ENCODE results near the gene LPAR1. TPM values are rescaled to one million over a fixed set of nuclear protein-coding genes. Genes with fewer than 3 reads are reported as not detected.

LPAR1 gene
- total and polyA plus RNA-seq, 10 of the 15 experiments (the other 5 are each of a cell fraction or from before 2014, with no cell fraction given), result 3.3 to 12.9 (median 8.4) TPM

- ATAC-seq, result no peak; the same call in 2 of the 3 replicates
- no peaks in the 10 kb centered on the region for H3K4me1 ChIP-seq (ENCODE audit: control insufficient read depth, insufficient read depth, low read length)
- H3K27ac ChIP-seq (ENCODE audit: control insufficient read depth, insufficient read depth), result no peak overlapping the region
- POLR2A ChIA-PET, result interaction anchor here (1.2 kb wide), 1 partner anchor 15 kb away, joined by 4 read pairs; no protein-coding TSS in a partner anchor
- RAD21 ChIA-PET (ENCODE audit: unreplicated experiment), result interaction anchor here (1.3 to 1.8 kb wide), 2 partner anchors 9 to 190 kb away, joined by 5 to 9 read pairs; no protein-coding TSS in a partner anchor
- intact Hi-C loops (cut with micrococcal nuclease; ENCODE audit: unreplicated experiment), result no loop called here
- no peaks in the 10 kb centered on the region for H3K79me2 ChIP-seq (ENCODE audit: control insufficient read depth, insufficient read depth, low read length)
- no peak overlapping the region for H3K4me2 ChIP-seq (ENCODE audit: control insufficient read depth, insufficient read depth)
- 26% methylated on average over 2 of the region's 2 CpGs for WGBS (ENCODE audit: insufficient coverage, insufficient replicate concordance, low lambda C conversion rate, missing lambda C conversion rate)
- in situ Hi-C loops (cut with MboI), result no loop called here
- no peak overlapping the region for H2AFZ ChIP-seq (ENCODE audit: control insufficient read depth, low read depth, low read length)
- TF ChIP-seq STAT1 (conservative IDR thresholded peaks at IDR 0.05), result no peak
- TF ChIP-seq RBBP5 (conservative IDR thresholded peaks at IDR 0.05), result no peak
- TF ChIP-seq, protein P1, sequence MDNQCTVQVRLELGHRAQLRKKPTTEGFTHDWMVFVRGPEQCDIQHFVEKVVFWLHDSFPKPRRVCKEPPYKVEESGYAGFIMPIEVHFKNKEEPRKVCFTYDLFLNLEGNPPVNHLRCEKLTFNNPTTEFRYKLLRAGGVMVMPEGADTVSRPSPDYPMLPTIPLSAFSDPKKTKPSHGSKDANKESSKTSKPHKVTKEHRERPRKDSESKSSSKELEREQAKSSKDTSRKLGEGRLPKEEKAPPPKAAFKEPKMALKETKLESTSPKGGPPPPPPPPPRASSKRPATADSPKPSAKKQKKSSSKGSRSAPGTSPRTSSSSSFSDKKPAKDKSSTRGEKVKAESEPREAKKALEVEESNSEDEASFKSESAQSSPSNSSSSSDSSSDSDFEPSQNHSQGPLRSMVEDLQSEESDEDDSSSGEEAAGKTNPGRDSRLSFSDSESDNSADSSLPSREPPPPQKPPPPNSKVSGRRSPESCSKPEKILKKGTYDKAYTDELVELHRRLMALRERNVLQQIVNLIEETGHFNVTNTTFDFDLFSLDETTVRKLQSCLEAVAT (IDR thresholded peaks at IDR 0.05), result no peak
- TF ChIP-seq POLR2A (IDR thresholded peaks at IDR 0.05; ENCODE audit: low read depth, low read length), result no peak
- no peak for TF ChIP-seq NFYA (IDR thresholded peaks at IDR 0.05; ENCODE audit: borderline replicate concordance, low read depth, low read length)
- no peak for TF ChIP-seq RAD21 (IDR thresholded peaks at IDR 0.05; ENCODE audit: insufficient read depth, low read depth, low read length)
- TF ChIP-seq MXI1 (IDR thresholded peaks at IDR 0.05; ENCODE audit: low read depth, low read length), result no peak
- BruUV-seq (replicated peaks), result no TSS peak
- CTCF ChIA-PET, result interaction anchor here (1.5 kb wide), 1 partner anchor 21 kb away, joined by 3 read pairs; no protein-coding TSS in a partner anchor
- no peaks in the 10 kb centered on the region for H3K9me3 ChIP-seq (replicated peaks; ENCODE audit: control insufficient read depth, insufficient read depth, low read length)
- H3K27me3 ChIP-seq (replicated peaks in 1 of 2; ENCODE audit: control insufficient read depth in 2 of 2, insufficient read depth in 2 of 2, low read length in 1 of 2), result no peaks in the 10 kb centered on the region
- no peak overlapping the region for H3K4me3 ChIP-seq
- FAIRE-seq, result no peak
- DNase-seq (ENCODE audit: low read depth, low spot score), result no peak
- no peaks in the 10 kb centered on the region for H4K20me1 ChIP-seq (ENCODE audit: control insufficient read depth, insufficient read depth)
- H3K9ac ChIP-seq (ENCODE audit: control insufficient read depth, insufficient read depth, low read length), result no peak overlapping the region
- SMC1A ChIA-PET (ENCODE audit: uncharacterized antibody, unreplicated experiment), result interaction anchor here (0.7 to 1.4 kb wide), 2 partner anchors 44 to 189 kb away, joined by 4 to 6 read pairs; no protein-coding TSS in a partner anchor
- H3K36me3 ChIP-seq (ENCODE audit: control insufficient read depth in 2 of 2, insufficient read depth in 2 of 2, low read length in 1 of 2), result no peaks in the 10 kb centered on the region
Measured at GRCh38 chr9:110846215-110846614, 192.1 kb downstream of the LPAR1 start.

Data from GM12878 (cell line).